Gastrocnemius medialis (tissue), 4 donors: ENCODE measurements around the gene MIPOL1.

ENCODE experiments used
- CTCF ChIP-seq, 5 experiments: fragments of 450-650 bp in 3 of 5; fragments of 200-600 bp in 2 of 5; sonication (generic) in 2 of 5; IDR thresholded peaks in 4 of 5; conservative IDR thresholded peaks in 1 of 5; 1 replicate in 4 of 5; 2 replicates in 1 of 5; pipeline ENCODE4 v1.5.1; 2016 to 2019; ENCODE audit warnings: antibody characterized with exemption in 5 of 5, mild to moderate bottlenecking in 3 of 5, moderate library complexity in 3 of 5
- POLR2A ChIP-seq, 2 donors: fragments of 450-650 bp; IDR thresholded peaks; one replicate each; pipeline ENCODE4 v1.6.1; 2017; ENCODE audit warnings: antibody characterized with exemption in 2 of 2, mild to moderate bottlenecking in 2 of 2, moderate library complexity in 2 of 2

DNA sequence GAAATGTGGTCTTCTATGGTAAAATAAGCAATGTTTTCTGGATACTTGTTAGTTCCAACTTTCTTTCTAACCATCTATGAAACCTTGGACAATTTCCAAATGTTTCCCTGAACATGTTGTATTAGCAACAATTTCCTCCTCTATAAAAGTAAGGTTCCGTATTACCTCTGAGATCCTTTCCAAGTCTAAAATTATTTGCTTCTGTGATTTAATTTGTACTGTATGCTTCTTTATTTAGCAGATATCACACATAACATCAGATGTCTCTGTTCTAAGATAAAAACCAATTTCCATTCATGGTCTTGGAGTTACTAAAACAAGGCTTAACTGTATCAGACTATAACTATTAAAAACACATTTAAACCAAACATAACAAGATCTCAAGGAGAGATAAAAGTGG is 220.1 kb downstream of the MIPOL1 start:
- TF ChIP-seq CTCF (IDR thresholded peaks at IDR 0.05 in 4 of 5, conservative IDR thresholded peaks at IDR 0.05 in 1 of 5), result no peak
- TF ChIP-seq POLR2A (IDR thresholded peaks at IDR 0.05), result no peak
